ENCODE results near the gene DYNC1I1. TPM values are rescaled to one million over a fixed set of nuclear protein-coding genes. Genes with fewer than 3 reads are reported as not detected.

DYNC1I1 gene
- total and polyA plus RNA-seq, 2 of the 4 experiments (the other 2 are of a cell fraction): under 0.01 to 0.15 TPM

DNA sequence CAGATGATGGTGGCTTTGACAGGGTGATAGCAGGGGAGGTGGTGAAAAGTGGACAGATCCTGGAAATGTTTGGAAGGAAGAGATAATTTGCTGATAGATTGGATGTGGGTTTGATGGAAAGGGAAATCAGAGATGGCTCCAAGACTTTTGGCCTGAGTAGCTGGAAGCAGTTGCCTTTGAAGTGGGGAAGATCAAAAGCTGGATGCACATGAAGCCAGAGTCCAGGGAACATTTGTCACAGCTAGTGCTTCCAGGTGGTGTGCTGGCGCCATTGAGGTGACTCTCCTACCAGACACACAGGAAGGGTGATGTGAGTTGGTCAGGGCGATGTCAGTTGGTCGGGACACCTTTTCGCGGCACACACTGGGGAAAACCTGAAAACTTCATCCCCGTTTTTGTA, 15.9 kb downstream of the DYNC1I1 start:
- BruUV-seq (replicated peaks): no TSS peak
- CTCF ChIA-PET: no interaction called here
- dilution Hi-C loops (cut with HindIII; ENCODE audit: low sequenced_read_pairs, unreplicated experiment): no loop called here

More for the DNA sequence above, 15.9 kb downstream of the DYNC1I1 start:
- H3K4me2 ChIP-seq (ENCODE audit: low read depth, low read length): no peak overlapping the region
- POLR2A ChIA-PET (ENCODE audit: unreplicated experiment): no interaction called here
- no peak overlapping the region for H2BK20ac ChIP-seq (ENCODE audit: low read depth, low read length)
- H2BK15ac ChIP-seq (ENCODE audit: low read depth, low read length): no peak overlapping the region
- no peak overlapping the region for H3K23ac ChIP-seq (ENCODE audit: low read depth, low read length)
- no peaks in the 10 kb centered on the region for H3K4me1 ChIP-seq (ENCODE audit: control insufficient read depth, insufficient read depth, low read length)
- H3K79me1 ChIP-seq (ENCODE audit: low read depth in 1 of 2, low read length in 2 of 2): no peaks in the 10 kb centered on the region
- H3K4ac ChIP-seq (ENCODE audit: low read depth, low read length): no peak overlapping the region
- H4K20me1 ChIP-seq (ENCODE audit: insufficient read depth, low read length): no peaks in the 10 kb centered on the region
- H3K9ac ChIP-seq (ENCODE audit: low read depth, low read length): no peak overlapping the region
- TF ChIP-seq MAFK (IDR thresholded peaks at IDR 0.05; ENCODE audit: low read depth, low read length) (no peak), CEBPB (IDR thresholded peaks at IDR 0.05; ENCODE audit: low read depth, low read length) (no peak), CHD1 (IDR thresholded peaks at IDR 0.05; ENCODE audit: low read depth, low read length) (no peak), RCOR1 (IDR thresholded peaks at IDR 0.05; ENCODE audit: insufficient replicate concordance, low read length) (no peak), MAZ (IDR thresholded peaks at IDR 0.05; ENCODE audit: borderline replicate concordance, low read depth, low read length) (no peak), POLR2A (IDR thresholded peaks at IDR 0.05; ENCODE audit: low read depth, low read length) (no peak), FOS (IDR thresholded peaks at IDR 0.05; ENCODE audit: low read depth, low read length) (no peak), ELK1 (IDR thresholded peaks at IDR 0.05; ENCODE audit: borderline replicate concordance, low read depth, low read length) (no peak), BHLHE40 (IDR thresholded peaks at IDR 0.05; ENCODE audit: low read depth, low read length) (no peak), RFX5 (IDR thresholded peaks at IDR 0.05; ENCODE audit: low read depth, low read length) (no peak), MXI1 (IDR thresholded peaks at IDR 0.05; ENCODE audit: borderline replicate concordance, low read depth, low read length) (no peak)
- H2AK9ac ChIP-seq (replicated peaks; ENCODE audit: low read depth, low read length, poor library complexity): no peak overlapping the region
- H3K9me3 ChIP-seq (ENCODE audit: control insufficient read depth, insufficient read depth, low read length): no peaks in the 10 kb centered on the region
- in situ Hi-C loops (cut with MboI; ENCODE audit: low sequenced_read_pairs) (no loop called here), intact Hi-C loops (cut with micrococcal nuclease) (no loop called here)
- no peak overlapping the region for H2BK120ac ChIP-seq (ENCODE audit: low read depth, low read length)
- H3K18ac ChIP-seq (ENCODE audit: low read depth, low read length): no peak overlapping the region
- no peak overlapping the region for H4K91ac ChIP-seq (ENCODE audit: insufficient read depth, low read depth, low read length)
- H3K36me3 ChIP-seq (ENCODE audit: control insufficient read depth, insufficient read depth, low read length): no peaks in the 10 kb centered on the region
- no peak overlapping the region for H2BK5ac ChIP-seq (ENCODE audit: low read depth, low read length, poor library complexity, severe bottlenecking)
- no peak overlapping the region for H4K8ac ChIP-seq (ENCODE audit: low read depth in 2 of 2, low read length in 2 of 2)
- H3K9me1 ChIP-seq (ENCODE audit: insufficient read depth, low read length): no peaks in the 10 kb centered on the region
- DNase-seq: no peak
- no peak overlapping the region for H2AK5ac ChIP-seq (ENCODE audit: low read depth, low read length)
- H3K27ac ChIP-seq (ENCODE audit: insufficient read depth, low read length): no peak overlapping the region
- H3K14ac ChIP-seq (replicated peaks; ENCODE audit: low read depth, low read length): no peak overlapping the region
- no peaks in the 10 kb centered on the region for H3K27me3 ChIP-seq (ENCODE audit: control insufficient read depth, insufficient read depth, low read length)
- H2AFZ ChIP-seq (replicated peaks; ENCODE audit: low read length, poor library complexity): no peak overlapping the region
- WGBS, 2 experiments (ENCODE audit: extremely low coverage in 2 of 2, insufficient read length in 1 of 2): no CpG with 5 or more reads among the region's 6 CpGs
- H3K4me3 ChIP-seq (ENCODE audit: insufficient read depth, low read depth, low read length): no peak overlapping the region
- H3K56ac ChIP-seq (ENCODE audit: extremely low read depth, insufficient read depth, low read length): no peak overlapping the region
- no peak for ATAC-seq (ENCODE audit: low read depth)
- H4K5ac ChIP-seq (ENCODE audit: low read depth, low read length): no peak overlapping the region
